Glutamatergic neuron (in vitro differentiated cells): ENCODE results near the gene CYP27B1. TPM values are rescaled to one million over a fixed set of nuclear protein-coding genes. Genes with fewer than 3 reads are reported as not detected.

Experiments
- DNase-seq: peaks from one replicate; pipeline ENCODE4 v3.0.0; 2022
- H3K27ac Mint-ChIP-seq: one replicate; pipeline ENCODE4 v1.8.0; 2020; ENCODE audit warnings: mild to moderate bottlenecking, mixed read lengths, inconsistent platforms; ENCODE audit not compliant: unreplicated experiment
- H3K27me3 Mint-ChIP-seq: one replicate; pipeline ENCODE4 v1.8.0; 2020; ENCODE audit warnings: mild to moderate bottlenecking, moderate library complexity, mixed read lengths, inconsistent platforms; ENCODE audit not compliant: unreplicated experiment
- H3K36me3 Mint-ChIP-seq: one replicate; pipeline ENCODE4 v1.8.0; 2020; ENCODE audit warnings: mild to moderate bottlenecking, mixed read lengths, inconsistent platforms; ENCODE audit not compliant: unreplicated experiment
- H3K4me1 Mint-ChIP-seq: one replicate; pipeline ENCODE4 v1.8.0; 2020; ENCODE audit warnings: mild to moderate bottlenecking, low read depth, mixed read lengths, inconsistent platforms; ENCODE audit not compliant: unreplicated experiment
- H3K4me3 Mint-ChIP-seq: one replicate; pipeline ENCODE4 v1.8.0; 2020; ENCODE audit warnings: mild to moderate bottlenecking, mixed read lengths, inconsistent platforms; ENCODE audit not compliant: unreplicated experiment
- H3K9me3 Mint-ChIP-seq: one replicate; pipeline ENCODE4 v1.8.0; 2020; ENCODE audit warnings: mild to moderate bottlenecking, moderate library complexity, mixed read lengths, inconsistent platforms; ENCODE audit not compliant: unreplicated experiment
- total RNA-seq: library from RNA; stranded (reverse); fragmentation: NEBNext Ultra II Directional; extraction: Animal tissue kit (Norgen Biotek cat#: 25700); gene quantifications from one replicate; pipeline ENCODE4 v1.2.1, GENCODE V29; 2021; ENCODE audit not compliant: unreplicated experiment
- TF ChIP-seq, protein P1 (sequence below): fragments of 200-600 bp; sonication (generic); IDR thresholded peaks from one replicate; pipeline ENCODE4 v1.5.0; 2021; ENCODE audit not compliant: partially characterized antibody, unreplicated experiment

CYP27B1 gene
- total RNA-seq, 1 donor from 2014 or later, result 1.7 TPM

GRCh38 chr12:57735952-57736740, 30.7 kb downstream of the CYP27B1 start:
- peaks cover 29% of the 10 kb centered on the region for H3K27me3 Mint-ChIP-seq
- peaks cover 15% of the 10 kb centered on the region for H3K36me3 Mint-ChIP-seq
- H3K27ac Mint-ChIP-seq, result peak overlapping the region; percentile 73
- peak overlapping the region; percentile 94 for H3K4me3 Mint-ChIP-seq
- peak; percentile 81 for DNase-seq
- H3K4me1 Mint-ChIP-seq, result peaks cover 25% of the 10 kb centered on the region
- TF ChIP-seq, protein P1, sequence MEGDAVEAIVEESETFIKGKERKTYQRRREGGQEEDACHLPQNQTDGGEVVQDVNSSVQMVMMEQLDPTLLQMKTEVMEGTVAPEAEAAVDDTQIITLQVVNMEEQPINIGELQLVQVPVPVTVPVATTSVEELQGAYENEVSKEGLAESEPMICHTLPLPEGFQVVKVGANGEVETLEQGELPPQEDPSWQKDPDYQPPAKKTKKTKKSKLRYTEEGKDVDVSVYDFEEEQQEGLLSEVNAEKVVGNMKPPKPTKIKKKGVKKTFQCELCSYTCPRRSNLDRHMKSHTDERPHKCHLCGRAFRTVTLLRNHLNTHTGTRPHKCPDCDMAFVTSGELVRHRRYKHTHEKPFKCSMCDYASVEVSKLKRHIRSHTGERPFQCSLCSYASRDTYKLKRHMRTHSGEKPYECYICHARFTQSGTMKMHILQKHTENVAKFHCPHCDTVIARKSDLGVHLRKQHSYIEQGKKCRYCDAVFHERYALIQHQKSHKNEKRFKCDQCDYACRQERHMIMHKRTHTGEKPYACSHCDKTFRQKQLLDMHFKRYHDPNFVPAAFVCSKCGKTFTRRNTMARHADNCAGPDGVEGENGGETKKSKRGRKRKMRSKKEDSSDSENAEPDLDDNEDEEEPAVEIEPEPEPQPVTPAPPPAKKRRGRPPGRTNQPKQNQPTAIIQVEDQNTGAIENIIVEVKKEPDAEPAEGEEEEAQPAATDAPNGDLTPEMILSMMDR, result no peak
- peaks cover 11% of the 10 kb centered on the region for H3K9me3 Mint-ChIP-seq

DNA sequence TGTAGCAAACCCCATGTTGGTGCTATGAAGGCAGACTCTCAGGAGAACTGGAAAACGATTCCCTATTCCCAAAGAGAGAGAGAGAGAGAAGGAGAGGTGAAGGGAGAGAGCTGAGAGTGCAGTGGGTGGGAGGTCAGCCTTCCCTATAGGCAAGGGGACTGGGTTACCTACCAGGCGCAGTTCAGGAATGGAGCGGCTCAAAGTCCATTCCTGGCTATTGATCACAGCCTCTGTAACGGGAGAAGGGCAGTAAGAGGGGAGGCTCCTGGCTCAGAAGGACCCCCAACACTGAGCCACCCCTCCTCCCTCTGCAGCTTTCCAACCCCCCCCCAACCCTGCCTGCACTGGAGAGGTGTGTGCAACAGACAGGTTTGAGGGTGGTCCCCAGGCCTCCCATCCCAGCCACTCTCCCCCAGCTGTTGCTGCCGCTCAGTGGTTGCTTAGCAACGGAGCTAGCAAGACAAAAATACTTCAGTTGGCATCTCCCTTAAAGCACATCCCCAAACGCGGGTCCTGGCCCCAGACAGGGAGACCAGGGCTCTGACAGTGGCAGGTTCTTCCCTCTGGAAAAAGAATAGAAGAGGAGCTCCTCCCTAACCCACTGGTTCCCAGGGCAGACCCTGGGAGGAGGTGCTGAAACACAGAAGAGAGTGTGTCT, 31.6 kb downstream of the CYP27B1 start:
- peaks cover 15% of the 10 kb centered on the region for H3K36me3 Mint-ChIP-seq
- H3K4me3 Mint-ChIP-seq, result peak overlapping the region; percentile 80
- DNase-seq, result no peak
- peaks cover 11% of the 10 kb centered on the region for H3K9me3 Mint-ChIP-seq
- no peak overlapping the region for H3K27ac Mint-ChIP-seq
- peaks cover 30% of the 10 kb centered on the region for H3K27me3 Mint-ChIP-seq
- TF ChIP-seq, protein P1, result no peak
- H3K4me1 Mint-ChIP-seq, result peaks cover 25% of the 10 kb centered on the region

- peak overlapping the region; percentile 62 for H3K27ac Mint-ChIP-seq
- DNase-seq, result no peak
- H3K4me1 Mint-ChIP-seq, result peaks cover 25% of the 10 kb centered on the region
- TF ChIP-seq, protein P1, result no peak
- peaks cover 15% of the 10 kb centered on the region for H3K36me3 Mint-ChIP-seq
- peak overlapping the region; percentile 80 for H3K4me3 Mint-ChIP-seq
- peaks cover 11% of the 10 kb centered on the region for H3K9me3 Mint-ChIP-seq
- peaks cover 35% of the 10 kb centered on the region for H3K27me3 Mint-ChIP-seq
Observed at GRCh38 chr12:57734591-57734990, 32.3 kb downstream of the CYP27B1 start.

- TF ChIP-seq, protein P1, result no peak
- Mint-ChIP-seq H3K27me3 (peaks cover 33% of the 10 kb centered on the region), H3K9me3 (peaks cover 8% of the 10 kb centered on the region), H3K27ac (no peak overlapping the region), H3K4me3 (peak overlapping the region; percentile 80), H3K36me3 (peaks cover 15% of the 10 kb centered on the region), H3K4me1 (peaks cover 19% of the 10 kb centered on the region)
- DNase-seq, result no peak
Observed at GRCh38 chr12:57733928-57734327, 33.0 kb downstream of the CYP27B1 start.
